ENCODE data around the gene EFNA4. TPM values are rescaled to one million over a fixed set of nuclear protein-coding genes. Genes with fewer than 3 reads are reported as not detected.

EFNA4 gene, protein sequence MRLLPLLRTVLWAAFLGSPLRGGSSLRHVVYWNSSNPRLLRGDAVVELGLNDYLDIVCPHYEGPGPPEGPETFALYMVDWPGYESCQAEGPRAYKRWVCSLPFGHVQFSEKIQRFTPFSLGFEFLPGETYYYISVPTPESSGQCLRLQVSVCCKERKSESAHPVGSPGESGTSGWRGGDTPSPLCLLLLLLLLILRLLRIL
- total RNA-seq, result 2.9 TPM

DNA sequence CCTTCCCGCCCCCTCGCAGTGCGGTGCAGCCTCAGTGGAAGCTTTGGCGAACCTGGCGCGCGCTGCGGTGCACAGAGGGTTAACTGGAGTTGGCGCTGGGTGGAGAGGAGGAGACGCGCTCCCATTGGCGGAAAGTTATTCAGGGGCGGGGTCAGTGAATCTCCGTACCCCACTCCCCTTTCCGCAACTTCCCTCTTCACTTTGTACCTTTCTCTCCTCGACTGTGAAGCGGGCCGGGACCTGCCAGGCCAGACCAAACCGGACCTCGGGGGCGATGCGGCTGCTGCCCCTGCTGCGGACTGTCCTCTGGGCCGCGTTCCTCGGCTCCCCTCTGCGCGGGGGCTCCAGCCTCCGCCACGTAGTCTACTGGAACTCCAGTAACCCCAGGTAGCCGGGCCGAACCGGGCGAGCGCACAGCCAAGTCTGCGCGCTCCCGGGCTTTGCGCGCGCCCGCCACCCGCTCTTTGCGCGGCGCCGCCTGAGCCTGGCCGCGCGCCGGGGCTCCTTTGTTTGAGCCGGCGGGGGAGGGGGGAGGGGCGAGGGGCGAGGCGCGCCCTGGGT is at the start of gene EFNA4:
Gene EFNA4 (plus strand): TSS at position 191 of the 561 bp plus-strand sequence. CDS start 84 bp downstream, at position 275.

DNA sequence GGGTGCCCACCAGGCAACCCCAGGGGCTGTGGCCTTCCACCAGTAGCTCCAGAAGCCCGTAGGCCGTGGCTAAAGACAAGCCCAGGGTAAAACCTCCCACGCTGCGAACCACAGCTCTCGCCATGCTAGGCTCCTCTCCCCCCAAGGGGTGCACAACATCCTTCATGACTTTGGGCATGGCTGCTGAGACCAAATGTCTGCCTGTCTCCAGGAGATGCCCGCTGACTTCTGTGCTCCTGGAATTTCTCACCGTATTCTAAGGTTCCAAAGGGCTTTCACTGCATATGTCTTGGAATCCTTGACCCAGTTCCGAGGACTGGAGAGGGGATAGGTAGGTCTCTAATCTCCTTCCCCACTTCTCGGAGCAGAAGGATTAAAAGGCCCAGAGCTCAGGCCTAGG is 30.0 kb upstream of the EFNA4 start, which contains the start of the genes DCST1 and DCST2:
Gene DCST1 (plus strand): TSS at position 301 of the 400 bp plus-strand sequence. CDS start 213 bp downstream, outside the sequence.
Gene DCST2 (minus strand): TSS at position 258 of the 400 bp plus-strand sequence. CDS start 80 bp downstream, at position 178.

DNA sequence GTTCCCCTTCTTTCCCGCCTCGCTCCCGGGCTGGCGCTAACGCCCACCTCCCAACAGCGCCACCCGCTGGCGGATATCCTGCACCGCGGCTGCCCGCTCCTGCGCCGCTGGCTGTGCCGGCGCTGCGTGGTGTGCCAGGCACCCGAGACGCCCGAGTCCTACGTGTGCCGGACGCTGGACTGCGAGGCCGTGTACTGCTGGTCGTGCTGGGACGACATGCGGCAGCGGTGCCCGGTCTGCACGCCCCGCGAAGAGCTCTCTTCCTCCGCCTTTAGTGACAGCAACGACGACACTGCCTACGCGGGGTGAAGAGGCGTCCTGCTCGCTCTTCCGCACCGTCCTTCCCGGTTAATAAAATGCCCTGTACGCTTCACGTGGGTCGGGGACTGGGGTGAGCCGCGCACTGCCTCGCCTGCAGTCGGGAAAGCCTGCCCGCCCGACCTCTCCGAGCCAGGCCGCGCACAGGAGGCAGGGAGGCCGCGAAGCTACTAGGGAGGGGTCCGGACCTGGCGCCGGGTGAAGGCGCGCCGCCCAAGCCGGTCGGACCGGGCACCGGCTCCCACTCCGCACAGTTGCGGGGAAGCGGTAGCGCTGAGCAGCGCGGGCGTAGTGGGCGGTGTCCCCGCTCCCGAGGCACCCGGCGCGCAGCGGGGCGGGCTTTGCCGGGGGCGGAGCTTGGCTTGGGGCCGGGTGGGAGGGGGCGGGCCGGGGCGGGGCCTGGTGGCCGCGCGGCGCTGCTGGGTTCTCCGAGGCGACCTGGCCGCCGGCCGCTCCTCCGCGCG is 12.8 kb upstream of the EFNA4 start, which contains the start of gene ADAM15:
Gene ADAM15 (plus strand): TSS at position 757 of the 782 bp plus-strand sequence. CDS start 71 bp downstream, outside the sequence.

DNA sequence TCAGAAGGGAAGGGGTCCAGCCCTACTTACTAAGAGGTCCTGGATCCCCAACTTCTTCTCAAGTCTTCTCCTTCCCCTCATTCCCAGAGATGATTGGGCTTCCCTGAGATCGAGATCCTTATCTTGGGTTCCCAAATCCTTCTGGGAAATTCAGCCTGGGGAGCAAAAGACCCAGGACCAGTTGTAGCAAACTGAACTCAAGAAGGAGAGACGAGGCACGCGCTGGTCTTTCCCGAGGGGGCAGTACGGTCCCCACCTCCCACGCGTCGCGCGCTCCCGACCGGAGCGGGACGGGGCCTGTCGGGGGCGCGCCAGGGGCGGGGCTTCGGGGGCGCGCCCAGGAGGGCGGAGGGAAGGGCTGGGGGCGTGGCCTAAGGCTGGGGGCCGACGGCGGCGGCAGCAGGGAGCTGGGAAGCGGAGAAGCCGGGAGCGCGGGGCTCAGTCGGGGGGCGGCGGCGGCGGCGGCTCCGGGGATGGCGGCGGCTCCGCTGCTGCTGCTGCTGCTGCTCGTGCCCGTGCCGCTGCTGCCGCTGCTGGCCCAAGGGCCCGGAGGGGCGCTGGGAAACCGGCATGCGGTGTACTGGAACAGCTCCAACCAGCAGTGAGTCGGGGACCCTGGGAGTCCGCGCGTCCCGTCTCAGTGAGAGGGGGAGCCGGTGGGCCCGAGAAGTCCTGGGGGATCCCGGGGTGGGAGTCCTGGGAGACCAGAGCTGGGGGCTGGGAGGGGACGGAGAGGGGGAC is 15.1 kb downstream of the EFNA4 start, which contains the start of gene EFNA3:
Gene EFNA3 (plus strand): TSS at position 369 of the 741 bp plus-strand sequence. CDS start 105 bp downstream, at position 474.

Other genes with a start within 250 kb of the EFNA4 start
- 4.0 TPM for gene KCNN3, start 193.5 kb upstream of the EFNA4 start, total RNA-seq
- gene PMVK, start 127.0 kb upstream of the EFNA4 start, total RNA-seq, result 17.9 TPM
- gene PBXIP1, start 107.6 kb upstream of the EFNA4 start, total RNA-seq, result 118 TPM
- 20.3 TPM for gene PYGO2, start 102.0 kb upstream of the EFNA4 start, total RNA-seq
- 58.2 TPM for gene SHC1, start 93.0 kb upstream of the EFNA4 start, total RNA-seq
- 27.9 TPM for gene CKS1B, start 89.1 kb upstream of the EFNA4 start, total RNA-seq
- 21.3 TPM for gene FLAD1, start 80.4 kb upstream of the EFNA4 start, total RNA-seq
- gene LENEP, start 70.2 kb upstream of the EFNA4 start, total RNA-seq, result 6.0 TPM
- gene ZBTB7B, start 60.9 kb upstream of the EFNA4 start, total RNA-seq, result 14.0 TPM
- 0.49 TPM for gene DCST2, start 30.0 kb upstream of the EFNA4 start, total RNA-seq
- not detected for gene DCST1, start 29.9 kb upstream of the EFNA4 start, total RNA-seq
- gene ADAM15, start 12.4 kb upstream of the EFNA4 start, total RNA-seq, result 49.4 TPM
- 5.8 TPM for gene EFNA3, start 15.1 kb downstream of the EFNA4 start, total RNA-seq
- 26.9 TPM for gene EFNA1, start 64.1 kb downstream of the EFNA4 start, total RNA-seq
- gene SLC50A1, start 72.1 kb downstream of the EFNA4 start, total RNA-seq, result 15.6 TPM
- gene DPM3, start 76.8 kb downstream of the EFNA4 start, total RNA-seq, result 39.4 TPM
- gene KRTCAP2, start 109.6 kb downstream of the EFNA4 start, total RNA-seq, result 51.1 TPM
- gene TRIM46, start 110.1 kb downstream of the EFNA4 start, total RNA-seq, result 5.7 TPM
- gene THBS3, start 144.2 kb downstream of the EFNA4 start, total RNA-seq, result 50.7 TPM
- 18.3 TPM for gene MTX1, start 145.0 kb downstream of the EFNA4 start, total RNA-seq
- 9.5 TPM for gene ENTREP3, start 191.7 kb downstream of the EFNA4 start, total RNA-seq
- 33.2 TPM for gene SCAMP3, start 198.6 kb downstream of the EFNA4 start, total RNA-seq
- gene CLK2, start 209.8 kb downstream of the EFNA4 start, total RNA-seq, result 49.3 TPM
- 7.4 TPM for gene HCN3, start 213.7 kb downstream of the EFNA4 start, total RNA-seq
- 1.0 TPM for gene PKLR, start 237.7 kb downstream of the EFNA4 start, total RNA-seq
- gene FDPS, start 245.1 kb downstream of the EFNA4 start, total RNA-seq, result 92.3 TPM